ENCODE data around the gene RPS6KA4. TPM values are rescaled to one million over a fixed set of nuclear protein-coding genes. Genes with fewer than 3 reads are reported as not detected.

RPS6KA4 gene
- total and polyA plus RNA-seq, 2 of the 13 experiments (the other 11 are each of a cell fraction or from before 2014, with no cell fraction given) = 8.9 to 14.2 TPM

- TF ChIP-seq FLYWCH1 (CRISPR knock-in tag; IDR thresholded peaks at IDR 0.05) (no peak), ZNF709 (CRISPR knock-in tag; IDR thresholded peaks at IDR 0.05) (no peak)
Measured at GRCh38 chr11:64313491-64314145, 45.3 kb upstream of the RPS6KA4 start (continued).

- no peak overlapping the region for H3K4me3 ChIP-seq (replicated peaks in 1 of 3; ENCODE audit: insufficient read depth in 1 of 3, low read depth in 2 of 3, low read length in 3 of 3)
- no peaks in the 10 kb centered on the region for H4K20me1 ChIP-seq (ENCODE audit: insufficient read depth, low read length)
- WGBS (ENCODE audit: low lambda C conversion rate) = 90% methylated on average over 11 of the region's 19 CpGs
- ATAC-seq (no peak), DNase-seq (ENCODE audit: low spot score) (no peak), FAIRE-seq (no peak)
- no peak overlapping the region for H3K4me2 ChIP-seq (ENCODE audit: low read depth, low read length)
- H3K27me3 ChIP-seq (ENCODE audit: control insufficient read depth in 1 of 2, insufficient read depth in 2 of 2, low read length in 2 of 2) = no peaks in the 10 kb centered on the region; a peak in 1 of 5 replicates
- in situ Hi-C loops (cut with HindIII; ENCODE audit: extremely low pct_ligation_motif_present, low pct_unique_long_range_greater_than_20kb) = no loop called here
- POLR2A ChIA-PET = interaction anchor here (4.5 kb wide), 1 partner anchor 8 kb away, joined by 103 read pairs; the partner anchor contains the start of gene ESRRA
- TF ChIP-seq ZNF205 (CRISPR knock-in tag; IDR thresholded peaks at IDR 0.05) (peak; percentile 97), MYC (CRISPR knock-in tag; IDR thresholded peaks at IDR 0.05; ENCODE audit: borderline replicate concordance) (peak; percentile 5; the same call in 1 of the 2 replicates), RBFOX2 (IDR thresholded peaks at IDR 0.05; ENCODE audit: low read depth, low read length) (0 out of 2 replicates have a peak, but pooled peaks have one; percentile 38), TERF1 (CRISPR knock-in tag; IDR thresholded peaks at IDR 0.05) (no peak), ZBTB33 (CRISPR knock-in tag; IDR thresholded peaks at IDR 0.05) (peak; percentile 73; the same call in 1 of the 2 replicates), ZHX2 (IDR thresholded peaks at IDR 0.05; ENCODE audit: low read depth) (no peak), ZHX2 (CRISPR knock-in tag; IDR thresholded peaks at IDR 0.05; ENCODE audit: borderline replicate concordance) (no peak)
- no TSS peak for BruUV-seq (replicated peaks)
- H2AFZ ChIP-seq (ENCODE audit: low read length) = no peak overlapping the region
- peaks cover 34% of the 10 kb centered on the region for H3K4me1 ChIP-seq (ENCODE audit: insufficient read depth, low read length)
- peaks cover 15% of the 10 kb centered on the region for H3K79me2 ChIP-seq (ENCODE audit: insufficient read depth, low read length)
- no peaks in the 10 kb centered on the region for H3K9me3 ChIP-seq (ENCODE audit: low read length)
- CTCF ChIA-PET (ENCODE audit: low intra/inter-chr PET ratio, low total read pairs) = no interaction called here
- intact Hi-C loops (cut with micrococcal nuclease; ENCODE audit: unreplicated experiment) = no loop called here
- peaks cover 0 to 18% of the 10 kb centered on the region in 2 experiments; a peak in 2 of 5 replicates for H3K36me3 ChIP-seq (replicated peaks in 1 of 2; ENCODE audit: control insufficient read depth in 1 of 2, insufficient read depth in 2 of 2, low read length in 2 of 2)
- no peak overlapping the region for H3K9ac ChIP-seq (ENCODE audit: insufficient read depth, low read depth, low read length)
- no peak overlapping the region for H3K27ac ChIP-seq (ENCODE audit: extremely low read length, insufficient read depth, low read length)
Measured at GRCh38 chr11:64314146-64314804, 44.7 kb upstream of the RPS6KA4 start.
